GM18870 (cell line): ENCODE measurements around the gene RINT1.

Experiments used
- ATAC-seq: cut with Tn5 transposase; IDR thresholded peaks from one replicate; pipeline ENCODE4 v1.9.1; 2021; ENCODE audit warnings: moderate library complexity; ENCODE audit not compliant: unreplicated experiment

Gene RINT1

DNA sequence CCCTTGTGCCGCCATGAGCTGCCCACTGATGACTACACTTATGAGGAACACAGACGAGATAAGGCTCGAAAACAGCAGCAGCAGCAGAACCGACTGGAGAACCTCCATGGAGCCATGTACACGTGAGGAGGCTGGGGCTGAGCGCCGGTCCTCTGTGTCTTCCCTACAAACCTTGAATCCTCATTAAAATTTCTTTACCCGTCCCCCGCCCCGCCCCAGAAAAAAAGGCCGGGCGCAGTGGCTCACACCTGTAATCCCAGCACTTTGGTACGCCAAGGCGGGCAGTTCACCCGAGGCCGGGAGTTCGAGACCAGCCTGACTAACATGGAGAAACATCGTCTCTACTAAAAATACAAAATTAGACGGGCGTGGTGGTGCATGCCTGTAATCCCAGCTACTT lies 1.5 kb upstream of the RINT1 start:
- no peak for ATAC-seq

DNA sequence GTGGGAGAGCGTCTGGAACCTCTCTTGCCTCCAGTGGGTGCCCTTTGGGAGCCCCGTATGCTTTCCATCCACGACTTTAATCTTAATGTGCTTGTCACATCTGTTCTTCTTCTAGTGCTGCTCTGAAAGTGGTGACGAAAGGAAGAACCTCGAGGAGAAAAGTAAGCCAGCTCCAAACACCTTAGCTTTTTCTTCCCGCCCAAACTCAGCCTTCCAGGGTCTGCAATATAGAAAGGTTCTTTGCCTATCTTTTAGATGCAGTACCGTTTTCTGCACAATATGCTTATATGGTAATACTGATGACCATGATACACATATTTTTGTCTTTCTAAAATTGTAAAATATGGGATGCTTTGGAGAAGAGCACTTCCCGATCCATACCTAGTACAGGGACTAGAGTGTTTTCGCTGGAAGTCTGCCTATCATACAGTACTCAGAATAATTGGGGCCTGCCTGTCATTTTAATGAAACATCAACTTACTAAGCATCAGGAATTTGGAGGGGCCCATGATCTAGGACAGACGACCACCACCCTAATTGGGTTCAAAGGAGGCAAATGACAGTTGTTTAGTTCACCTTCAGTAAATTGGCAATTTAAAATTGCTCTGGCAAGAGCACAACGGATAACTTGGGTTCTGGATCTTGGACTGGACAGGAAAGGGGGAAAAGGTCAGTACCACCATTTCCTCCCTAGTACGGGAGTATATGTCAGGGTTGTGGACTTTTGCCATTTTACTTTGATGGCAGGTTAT lies 884 bp downstream of the RINT1 start:
- ATAC-seq, result no peak

DNA sequence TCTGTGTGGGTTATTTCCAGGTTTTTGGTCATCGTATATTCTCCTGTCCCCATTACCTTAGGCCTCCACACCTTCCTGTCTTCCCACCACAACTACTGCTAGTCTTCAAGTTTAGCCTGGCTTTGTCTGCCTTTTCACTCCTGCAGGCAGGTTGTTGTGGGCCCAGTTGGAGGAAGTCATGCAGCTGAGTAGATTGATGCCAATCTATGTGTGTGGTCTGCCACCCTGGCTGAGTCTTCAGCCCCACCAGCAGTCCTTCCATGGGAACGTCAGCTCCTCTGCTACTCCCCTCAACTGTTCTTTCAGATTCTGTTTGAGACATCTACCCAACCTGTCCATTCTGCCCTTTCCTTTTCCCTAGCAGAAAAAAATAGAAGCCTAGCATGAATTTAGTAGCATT lies 6.3 kb downstream of the RINT1 start:
- ATAC-seq, result no peak

DNA sequence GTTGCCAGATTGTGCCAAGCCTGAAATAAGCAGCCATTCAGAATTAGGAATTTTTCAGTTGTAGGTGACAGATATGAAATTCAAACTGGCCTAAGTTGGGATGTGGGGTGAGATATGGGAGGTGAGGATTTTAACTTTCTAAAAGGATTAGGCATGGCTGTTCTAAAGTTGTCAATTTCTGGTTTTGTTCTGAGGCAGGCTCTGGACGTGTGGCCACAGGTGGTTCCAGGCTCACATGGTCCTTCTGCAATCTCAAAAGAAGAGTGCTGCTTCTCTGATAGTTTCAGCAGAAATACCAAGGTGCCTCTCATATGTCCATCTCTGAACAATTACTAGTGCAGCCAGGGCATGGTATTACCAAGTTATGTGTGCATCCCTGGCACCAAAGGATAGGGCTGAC lies 27.9 kb downstream of the RINT1 start:
- ATAC-seq, result no peak

DNA sequence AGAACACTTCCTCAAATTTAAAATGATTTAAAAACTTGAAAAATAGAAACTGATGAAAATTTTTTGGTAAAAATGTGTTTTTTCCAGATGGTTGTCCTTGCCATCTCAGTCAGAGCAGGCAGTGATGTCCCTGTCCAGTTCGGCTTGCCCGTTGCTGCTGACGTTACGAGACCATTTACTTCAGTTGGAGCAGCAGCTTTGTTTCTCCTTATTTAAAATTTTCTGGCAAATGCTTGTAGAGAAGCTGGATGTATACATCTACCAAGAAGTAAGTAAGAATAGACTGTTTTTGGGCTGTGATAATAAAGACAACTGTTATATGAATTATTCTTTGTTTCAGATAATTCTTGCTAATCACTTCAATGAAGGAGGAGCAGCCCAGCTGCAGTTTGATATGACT lies 33.2 kb downstream of the RINT1 start:
- no peak for ATAC-seq

DNA sequence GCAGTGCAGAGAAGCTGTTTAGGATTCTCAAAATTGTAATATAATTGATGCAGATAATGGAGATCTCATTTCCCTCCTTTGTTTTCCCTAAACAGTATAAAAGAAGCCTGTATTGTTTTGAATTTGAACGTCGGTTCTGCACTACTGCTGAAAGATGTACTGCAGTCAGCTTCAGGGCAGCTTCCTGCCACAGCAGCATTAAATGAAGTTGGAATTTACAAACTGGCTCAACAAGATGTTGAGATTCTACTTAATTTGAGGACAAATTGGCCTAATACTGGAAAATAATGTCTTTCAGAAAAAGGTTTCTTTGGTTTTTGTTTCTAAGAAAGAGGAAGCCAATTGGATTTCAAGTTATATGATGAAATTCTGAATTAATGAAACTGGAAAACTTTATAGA lies 35.0 kb downstream of the RINT1 start:
- no peak for ATAC-seq

DNA sequence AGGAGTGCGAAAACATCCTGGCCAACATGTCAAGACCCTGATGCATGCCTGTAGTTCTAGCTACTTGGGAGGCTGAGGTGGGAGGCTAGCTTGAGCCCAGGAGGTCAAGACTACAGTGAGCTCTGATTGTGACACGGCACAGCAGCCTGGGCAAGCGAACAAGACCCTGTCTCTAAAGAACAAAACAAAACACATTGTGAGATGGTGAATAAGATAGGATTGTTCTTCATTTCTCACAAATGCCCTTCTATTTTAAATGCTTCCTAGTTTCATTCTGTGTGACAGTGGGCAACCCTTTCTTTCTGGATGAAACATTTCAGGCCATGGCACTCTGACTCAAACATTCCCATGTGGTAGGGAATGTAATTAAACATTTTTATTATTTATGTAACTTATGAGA lies 35.8 kb downstream of the RINT1 start:
- no peak for ATAC-seq

DNA sequence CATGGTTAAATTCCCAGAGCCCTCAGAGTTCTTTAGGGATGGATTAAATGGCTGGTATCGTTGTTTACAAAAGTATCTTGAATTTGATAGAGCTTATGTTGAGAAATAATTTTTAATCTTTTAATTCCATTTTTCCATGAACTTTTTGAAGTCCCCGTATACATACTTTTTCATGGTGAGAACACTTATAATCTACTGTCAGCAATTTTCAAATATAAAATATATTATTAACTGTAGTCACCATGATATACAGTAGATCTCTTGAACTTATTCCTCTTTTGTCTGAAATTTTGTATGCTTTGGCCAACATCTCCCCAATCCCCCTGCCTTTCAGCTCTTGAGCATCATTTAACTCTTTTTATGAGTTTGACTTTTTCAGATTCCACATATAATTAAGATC lies 39.9 kb downstream of the RINT1 start:
- no peak for ATAC-seq

DNA sequence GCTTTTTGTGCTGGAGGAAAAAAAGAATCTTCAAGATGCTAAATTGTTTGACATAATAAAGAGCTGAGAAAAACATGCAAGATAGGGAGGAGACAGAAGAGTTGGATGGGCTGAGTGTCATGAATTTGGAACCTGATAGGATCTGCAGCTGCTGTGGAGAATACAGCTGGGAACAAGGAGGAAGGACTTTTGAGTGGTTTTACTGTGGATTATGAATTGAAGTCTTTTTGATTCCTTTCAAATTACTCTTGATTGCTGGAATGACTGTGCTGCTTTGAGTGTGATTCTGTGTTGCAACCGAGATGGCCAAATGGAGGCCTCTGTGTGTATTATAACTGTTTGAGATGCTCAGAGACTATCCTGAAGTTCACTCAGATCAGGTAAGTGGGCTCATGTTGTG lies 45.2 kb downstream of the RINT1 start:
- no peak for ATAC-seq

DNA sequence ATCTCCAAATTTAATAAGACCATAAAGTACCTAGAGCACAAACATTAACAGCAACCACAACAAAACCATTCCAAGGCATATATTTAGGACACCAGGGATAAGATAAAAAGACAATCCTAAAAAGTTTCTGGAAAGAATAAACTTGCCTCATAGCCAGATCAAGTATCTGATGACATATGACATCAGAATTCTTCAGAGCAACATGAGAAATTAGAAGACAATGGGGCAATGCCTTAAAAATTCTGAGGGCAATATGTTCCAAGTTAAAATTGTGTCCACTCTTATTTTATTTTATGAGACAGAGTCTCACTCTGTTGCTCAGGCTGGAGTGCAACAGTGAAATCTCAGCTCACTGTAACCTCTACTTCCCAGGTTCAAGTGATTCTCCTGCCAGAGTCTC lies 46.5 kb downstream of the RINT1 start:
- ATAC-seq, result no peak

DNA sequence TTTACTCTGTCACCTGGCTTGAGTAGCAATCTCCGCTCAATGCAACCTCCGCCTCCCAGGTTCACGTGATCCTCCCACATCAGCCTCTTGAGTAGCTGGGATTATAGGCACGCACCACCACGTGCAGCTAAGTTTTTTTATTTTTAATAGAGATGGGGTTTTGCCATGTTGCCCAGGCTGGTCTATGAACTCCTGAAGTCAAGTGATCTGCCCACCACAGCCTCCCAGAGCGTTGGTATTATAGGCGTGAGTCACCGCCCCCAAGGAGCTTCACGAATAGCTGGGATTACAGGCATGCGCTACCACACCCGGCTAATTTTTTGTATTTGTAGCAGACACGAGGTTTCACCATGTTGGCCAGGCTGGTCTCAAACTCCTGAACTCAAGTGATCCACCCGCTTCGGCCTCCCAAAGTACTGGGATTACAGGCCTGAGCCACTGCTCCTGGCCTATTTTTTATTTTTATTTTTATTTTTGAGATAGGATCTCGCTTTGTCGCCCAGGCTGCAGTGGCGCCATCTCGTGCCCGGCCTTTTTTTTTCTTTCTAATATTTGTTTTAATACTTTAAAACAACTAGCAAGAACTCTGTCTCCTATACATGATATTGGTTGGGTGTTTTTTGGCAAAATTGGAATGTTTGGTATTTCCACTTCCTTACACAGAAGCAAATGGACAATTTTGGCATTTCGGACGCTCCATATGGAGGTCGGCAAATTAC lies 48.2 kb downstream of the RINT1 start:
- ATAC-seq, result no peak

DNA sequence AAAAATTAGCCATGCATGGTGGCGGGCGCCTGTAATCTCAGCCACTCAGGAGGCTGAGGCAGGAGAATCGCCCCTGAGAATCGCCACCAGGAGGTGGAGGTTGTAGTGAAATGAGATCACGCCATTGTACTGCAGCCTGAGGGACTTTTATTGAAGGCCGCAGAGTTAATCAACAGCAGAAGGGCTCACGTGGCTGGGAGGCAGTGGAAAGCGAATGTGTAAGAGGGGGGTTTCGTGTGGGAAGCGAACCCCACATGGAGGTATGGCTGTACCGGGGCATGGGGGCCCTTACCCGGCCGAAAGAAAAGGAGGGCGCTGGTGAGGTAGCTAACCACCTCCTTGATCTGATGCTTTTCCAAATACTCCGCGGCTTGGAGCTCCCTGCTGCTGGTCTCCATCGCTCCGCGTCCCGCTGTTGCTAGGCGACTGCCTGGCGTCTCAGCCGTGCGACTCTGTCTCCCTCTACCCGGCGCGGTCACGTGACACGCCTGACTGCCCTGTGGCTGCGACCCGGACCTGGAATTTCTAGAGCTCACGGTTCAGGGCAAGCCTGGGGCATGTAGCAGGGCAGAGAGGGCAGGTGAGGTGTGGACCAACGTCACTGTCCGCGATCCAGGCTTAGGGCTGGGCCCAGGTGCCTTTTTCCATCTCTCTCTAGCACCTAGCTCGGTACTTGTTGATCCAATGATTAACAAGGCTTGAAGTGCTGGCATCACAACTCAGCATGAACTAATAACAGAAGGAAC lies 49.2 kb downstream of the RINT1 start, which contains the start of gene EFCAB10:
TSS of gene EFCAB10 (minus strand) at position 428 of the 746 bp plus-strand sequence. CDS start at position 398, 30 bp downstream.
- peak; percentile 61 for ATAC-seq

DNA sequence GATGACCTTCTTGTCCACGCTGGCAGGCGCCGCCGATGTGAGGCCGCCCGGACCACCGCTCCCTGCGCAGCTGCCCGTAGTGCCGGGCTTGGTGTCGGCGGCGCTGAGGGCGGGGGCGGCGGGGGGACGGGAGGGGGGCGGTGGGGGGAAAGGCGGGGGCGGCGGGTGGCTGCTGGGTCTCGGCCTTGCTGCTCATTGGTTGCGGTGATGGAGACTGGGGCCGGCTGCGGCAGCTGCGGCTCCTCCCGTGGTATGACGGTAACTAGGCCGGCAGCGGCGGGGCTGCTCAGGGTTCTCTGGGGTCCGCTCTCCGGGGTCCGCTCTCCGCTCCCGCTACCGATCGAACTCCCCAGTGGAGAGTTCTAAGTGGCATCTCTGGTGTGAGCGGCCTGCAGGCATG lies 51.1 kb downstream of the RINT1 start:
- no peak for ATAC-seq

DNA sequence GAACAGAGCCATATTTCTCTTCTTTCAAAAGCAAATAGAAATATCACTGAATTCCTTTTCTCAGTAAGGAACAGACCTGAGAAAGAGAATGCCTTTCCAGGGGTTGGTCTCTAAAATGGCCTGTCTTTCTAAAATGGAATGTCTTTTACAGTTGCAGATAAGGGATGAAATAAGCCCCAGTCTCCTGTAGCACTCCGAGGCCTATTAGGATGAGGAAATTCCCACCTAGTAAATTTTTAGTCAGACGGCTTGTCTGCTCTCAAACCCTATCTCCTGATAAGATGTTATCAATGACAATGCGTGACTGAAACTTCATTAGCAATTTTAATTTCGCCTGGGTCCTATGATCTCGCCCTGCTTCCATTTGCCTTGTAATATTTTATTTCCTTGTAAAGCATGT lies 52.2 kb downstream of the RINT1 start:
- ATAC-seq, result no peak

DNA sequence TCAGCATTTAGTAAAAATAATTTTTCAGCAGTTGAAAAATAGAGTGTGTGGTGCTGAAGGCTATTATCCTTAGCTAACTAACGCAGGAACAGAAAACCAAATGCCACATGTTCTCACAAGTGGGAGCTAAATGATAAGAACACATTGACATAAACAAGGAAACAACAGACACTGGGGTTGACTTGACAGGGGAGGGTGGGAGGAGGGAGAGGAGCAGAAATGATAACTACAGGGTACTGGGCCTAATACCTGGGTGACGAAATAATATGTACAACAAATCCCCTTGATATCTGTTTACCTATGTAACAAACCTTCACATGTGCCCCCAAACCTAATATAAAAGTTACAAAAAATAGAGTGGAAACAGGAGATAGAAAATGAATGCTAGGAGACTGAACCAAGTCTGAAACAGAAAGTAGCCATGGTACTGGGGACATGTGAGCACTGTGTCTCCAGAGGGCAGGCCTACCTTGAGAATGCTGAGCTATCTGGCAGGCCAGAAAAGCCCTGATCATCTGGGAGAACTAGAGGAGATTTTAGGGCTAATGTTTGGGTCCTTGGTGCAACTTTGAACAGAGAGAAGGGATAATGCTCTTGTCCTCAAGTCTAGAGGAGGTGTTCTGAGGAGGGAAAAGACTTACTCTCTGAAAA lies 54.0 kb downstream of the RINT1 start:
- no peak for ATAC-seq

DNA sequence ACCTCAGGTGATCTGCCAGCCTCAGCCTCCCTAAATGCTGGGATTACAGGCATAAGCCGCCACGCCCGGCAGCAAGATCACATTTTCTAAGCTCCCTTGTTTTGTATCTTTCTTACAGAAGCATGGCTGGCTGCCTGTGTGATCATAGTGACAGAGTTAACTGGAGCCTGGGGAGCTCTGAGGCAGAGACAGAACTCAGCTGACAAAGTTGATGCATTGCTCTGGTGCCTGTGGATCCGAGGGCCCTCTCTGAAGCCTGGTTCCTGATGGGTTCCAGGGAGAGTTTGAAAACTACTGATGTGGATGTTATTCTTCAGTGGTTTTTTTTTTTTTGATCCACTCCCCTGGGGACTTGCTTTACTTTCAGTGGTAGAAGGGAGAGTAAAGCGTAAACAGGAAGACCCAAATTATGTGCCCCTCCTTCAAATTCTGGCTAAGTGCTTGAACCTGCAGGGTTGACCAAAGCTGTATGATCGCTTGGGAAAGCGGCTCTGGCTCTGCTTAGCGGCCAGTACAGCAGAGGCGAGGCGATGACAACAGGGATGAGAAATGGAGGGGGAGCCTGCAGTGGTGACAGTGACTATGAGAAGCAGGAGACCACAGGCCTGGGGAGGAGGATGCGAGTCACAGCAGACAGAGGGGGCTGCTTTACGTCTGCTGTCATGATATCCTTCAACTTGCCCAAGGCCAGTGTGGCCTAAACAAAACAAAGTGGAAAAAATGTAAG lies 56.1 kb downstream of the RINT1 start:
- no peak for ATAC-seq

DNA sequence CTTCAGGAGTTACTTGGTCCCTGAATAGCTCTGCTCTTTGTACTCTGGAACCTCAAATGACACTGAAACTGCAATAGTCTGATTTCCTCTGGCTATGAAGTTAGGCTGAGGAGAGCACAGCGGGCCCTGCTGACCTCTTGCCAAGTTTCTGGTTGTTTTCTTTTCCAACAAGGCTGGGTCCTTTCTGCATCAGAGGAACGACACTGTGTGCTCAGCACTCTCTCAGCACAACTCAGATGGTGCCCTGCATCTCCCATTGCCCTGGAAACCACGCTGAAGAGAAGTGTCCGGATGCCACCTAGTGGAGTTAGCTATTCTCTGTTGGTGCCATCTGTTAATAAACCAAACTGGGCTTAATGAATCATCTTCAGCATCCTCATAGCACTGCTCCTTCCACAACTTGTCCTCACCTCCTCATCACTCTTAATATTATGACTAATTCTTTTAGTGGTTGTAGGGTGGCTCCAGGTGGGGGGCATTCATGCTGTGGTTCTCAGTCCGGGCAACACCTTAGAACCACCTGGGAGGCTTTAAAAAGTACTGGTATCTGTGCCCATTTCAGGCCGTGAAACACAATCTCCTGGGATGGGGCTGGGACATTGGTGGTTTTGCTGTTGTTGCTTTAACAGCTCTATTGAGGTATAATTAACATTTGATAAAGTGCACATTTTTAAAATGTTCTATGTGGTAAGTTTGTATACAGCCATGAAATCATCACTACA lies 57.5 kb downstream of the RINT1 start:
- ATAC-seq, result peak; percentile 84

DNA sequence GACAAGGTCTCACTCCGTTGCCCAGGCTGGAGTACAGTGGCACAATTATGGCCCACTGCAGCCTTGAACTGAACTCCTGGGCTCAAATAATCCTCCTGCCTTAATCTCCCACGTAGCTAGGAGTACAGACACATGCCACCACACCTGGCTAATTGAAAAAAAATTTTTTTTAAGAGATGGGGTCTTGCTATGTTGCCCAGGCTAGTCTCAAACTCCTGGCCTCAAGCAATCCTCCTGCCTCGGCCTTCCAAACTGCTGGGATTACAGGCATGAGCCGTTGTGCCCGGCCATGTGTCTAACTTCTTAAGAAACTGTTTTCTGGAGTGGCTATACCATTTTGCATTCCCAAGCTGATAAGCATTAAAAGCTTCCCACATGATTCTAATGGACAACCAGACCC lies 58.8 kb downstream of the RINT1 start:
- ATAC-seq, result no peak

DNA sequence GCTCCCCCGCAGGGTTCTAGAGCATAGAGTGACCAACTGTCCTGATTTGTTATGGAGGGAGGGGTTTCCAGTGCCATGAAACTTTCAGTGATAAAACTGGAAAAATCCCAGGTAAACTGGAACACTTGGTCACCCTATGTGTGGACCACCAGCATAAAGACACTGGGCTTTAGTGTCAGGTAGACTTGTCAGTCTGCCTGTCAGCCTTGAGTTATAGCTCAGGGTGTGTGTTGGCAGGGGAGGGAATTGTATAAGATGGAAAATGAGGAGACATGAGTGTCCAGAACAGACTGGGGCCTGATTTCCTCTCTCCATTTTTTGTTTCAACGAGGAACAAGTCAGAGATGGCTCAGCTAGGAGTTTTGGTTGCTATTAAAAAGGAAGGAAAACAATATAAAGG lies 59.5 kb downstream of the RINT1 start:
- no peak for ATAC-seq

DNA sequence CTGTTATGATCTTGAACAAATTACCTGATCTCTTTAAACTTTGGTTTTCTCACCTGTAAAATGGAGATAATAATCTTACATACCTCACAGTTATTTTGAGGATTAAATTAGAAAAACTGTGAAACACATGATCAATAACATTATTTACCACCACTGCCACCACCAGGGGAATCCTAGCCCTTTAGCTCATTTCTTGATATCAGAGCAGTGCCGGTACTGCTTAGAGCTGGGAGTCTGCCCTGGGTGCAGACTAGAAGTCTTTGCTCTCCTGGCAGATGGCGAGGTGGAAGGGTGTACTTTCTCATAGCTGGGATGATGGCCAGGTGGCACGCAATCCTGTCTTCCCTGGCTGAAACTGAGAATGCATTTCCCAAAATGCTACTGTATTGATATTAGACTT lies 62.0 kb downstream of the RINT1 start:
- ATAC-seq, result no peak
